ENCODE measurements around the gene C22orf42.
"Not testable (repeated sequence)": the region's sequence is repeated elsewhere in the genome, so short reads cannot be mapped to it uniquely, and the experiment has no call there.

Gene C22orf42

DNA sequence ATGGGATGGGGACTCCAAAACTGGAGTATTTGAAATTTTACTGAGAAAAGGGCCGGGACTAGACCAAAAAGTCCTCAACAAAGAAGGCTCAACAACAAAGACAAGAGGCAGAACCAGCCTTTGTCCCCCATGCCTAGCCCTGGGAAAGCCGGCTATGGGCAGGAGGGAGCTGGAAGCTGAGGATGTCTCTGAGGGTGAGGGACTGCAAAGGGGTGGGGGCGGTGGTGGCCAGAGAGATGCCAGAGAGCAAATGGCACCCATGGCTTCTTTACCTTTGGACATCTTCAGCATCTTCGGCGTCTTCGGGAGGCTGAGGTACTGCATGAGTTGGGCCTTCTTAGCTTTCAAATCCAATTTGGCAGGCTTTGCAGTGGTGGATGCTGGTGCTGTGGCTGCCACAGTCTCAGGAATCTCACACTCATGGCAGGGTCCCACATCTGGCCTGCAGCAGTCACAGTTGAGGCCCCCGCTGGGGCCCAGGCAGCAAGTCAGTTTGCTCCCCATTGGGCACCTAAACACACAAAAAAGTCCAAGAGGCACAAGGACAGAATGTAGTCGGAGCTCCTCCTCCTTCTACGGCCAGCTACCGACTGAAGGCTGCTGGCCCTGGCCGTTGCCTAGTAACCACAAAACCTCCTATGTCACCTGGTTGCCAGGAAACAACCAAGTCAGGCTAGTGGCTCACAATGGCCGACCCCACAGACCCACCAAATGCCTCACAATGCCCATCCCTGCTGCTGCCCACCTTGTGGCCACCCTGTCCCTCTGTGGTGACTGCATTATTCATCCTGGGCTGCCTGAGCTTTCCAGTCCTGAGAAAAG, at the start of gene C22orf42:
TSS of gene C22orf42 (minus strand) at position 592 of the 822 bp plus-strand sequence. CDS start at position 504, 88 bp downstream.
- no peak for DNase-seq

DNA sequence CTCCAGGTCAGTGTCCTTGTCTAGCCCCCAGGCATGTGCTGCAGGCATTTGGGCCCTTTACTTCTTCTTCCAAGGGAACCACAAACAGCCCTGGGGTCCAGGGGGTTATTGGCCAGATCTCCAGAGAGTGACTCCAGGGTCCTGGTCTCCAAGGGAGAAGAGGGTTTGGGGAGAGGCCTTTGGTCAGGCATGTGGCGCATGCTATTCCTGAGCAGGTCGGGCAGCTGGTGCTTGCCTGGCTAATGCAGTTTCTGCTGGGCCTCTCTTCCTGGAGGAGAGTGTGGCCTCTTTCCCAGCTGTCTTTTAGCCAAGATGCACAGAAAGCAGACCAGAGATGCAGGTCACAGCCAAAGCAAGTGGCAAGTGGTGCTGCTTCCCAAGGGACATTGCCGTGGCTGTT, 49.6 kb upstream of the C22orf42 start:
- no peak for DNase-seq

DNA sequence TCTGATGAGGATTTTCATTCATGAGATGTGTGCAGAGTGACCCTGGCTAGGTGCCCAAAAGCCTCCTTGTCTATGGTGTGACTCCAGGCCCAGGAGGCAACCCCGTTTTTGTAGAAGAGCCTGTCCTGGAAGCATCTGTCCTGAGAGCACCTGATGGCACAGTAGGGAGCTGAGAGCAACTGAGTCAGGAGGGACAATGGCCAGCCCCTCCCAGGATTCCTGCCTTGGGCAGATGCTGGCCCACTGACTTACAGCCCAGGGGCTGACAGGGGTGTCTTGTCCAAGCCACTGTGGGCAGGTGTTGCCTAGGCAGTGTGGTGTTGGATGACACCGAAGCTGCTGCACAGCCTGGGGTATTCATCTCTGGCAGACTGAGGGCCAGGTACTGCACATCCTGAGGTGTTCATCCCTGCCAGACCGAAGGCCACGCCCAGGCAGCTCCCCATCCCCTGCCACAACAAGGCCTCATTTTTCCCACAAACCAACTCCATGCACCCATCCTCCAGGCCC, 48.9 kb upstream of the C22orf42 start:
- DNase-seq, result no peak

DNA sequence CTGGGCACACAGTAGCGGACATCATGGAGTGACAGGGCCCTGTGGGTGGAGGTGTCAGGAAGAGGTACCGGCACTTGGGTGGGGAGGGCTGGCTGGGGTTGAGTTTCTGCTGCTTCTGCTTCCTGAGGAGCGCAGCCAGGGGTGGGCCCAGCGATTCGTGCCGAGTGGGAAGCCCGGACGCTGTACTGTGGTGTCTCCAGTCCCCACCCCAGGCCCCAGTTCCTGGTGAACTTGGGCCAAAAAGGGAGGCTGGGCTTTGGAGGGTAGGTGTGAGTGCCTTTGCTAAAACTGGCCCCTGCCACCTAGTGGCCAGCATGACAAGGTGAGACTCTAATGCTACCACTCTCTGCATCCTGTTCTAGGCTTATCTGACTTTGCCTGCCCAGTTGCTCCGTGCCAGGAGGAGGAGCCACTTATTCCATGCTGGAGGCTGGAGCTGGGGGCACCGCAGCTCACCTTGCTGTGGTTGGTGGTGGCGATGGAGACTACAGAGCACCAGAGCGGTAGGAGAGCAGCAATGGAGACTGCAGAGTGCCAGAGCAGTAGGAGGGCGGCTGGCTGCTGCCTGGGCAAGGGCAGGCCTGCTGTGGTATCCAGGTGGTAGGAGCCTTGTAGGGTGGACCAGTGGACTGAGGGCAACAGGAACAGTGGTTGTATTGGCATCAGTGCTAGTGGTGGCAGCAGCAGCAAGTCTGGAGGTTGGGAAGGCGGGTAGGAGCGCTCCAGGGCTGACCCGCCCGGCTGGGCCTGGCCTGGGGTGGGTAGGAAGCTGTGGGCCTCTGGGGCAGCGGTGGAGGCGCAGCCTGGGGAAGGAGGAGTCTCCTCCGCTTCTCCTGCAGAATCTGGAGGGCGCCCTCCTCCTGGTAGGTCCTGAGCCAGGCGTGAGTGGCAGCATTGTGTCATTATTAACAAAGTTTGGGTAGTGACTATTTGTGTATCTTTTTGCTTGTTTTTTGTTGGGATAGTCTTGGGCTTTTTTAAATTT, 48.0 kb upstream of the C22orf42 start:
- no peak for DNase-seq

DNA sequence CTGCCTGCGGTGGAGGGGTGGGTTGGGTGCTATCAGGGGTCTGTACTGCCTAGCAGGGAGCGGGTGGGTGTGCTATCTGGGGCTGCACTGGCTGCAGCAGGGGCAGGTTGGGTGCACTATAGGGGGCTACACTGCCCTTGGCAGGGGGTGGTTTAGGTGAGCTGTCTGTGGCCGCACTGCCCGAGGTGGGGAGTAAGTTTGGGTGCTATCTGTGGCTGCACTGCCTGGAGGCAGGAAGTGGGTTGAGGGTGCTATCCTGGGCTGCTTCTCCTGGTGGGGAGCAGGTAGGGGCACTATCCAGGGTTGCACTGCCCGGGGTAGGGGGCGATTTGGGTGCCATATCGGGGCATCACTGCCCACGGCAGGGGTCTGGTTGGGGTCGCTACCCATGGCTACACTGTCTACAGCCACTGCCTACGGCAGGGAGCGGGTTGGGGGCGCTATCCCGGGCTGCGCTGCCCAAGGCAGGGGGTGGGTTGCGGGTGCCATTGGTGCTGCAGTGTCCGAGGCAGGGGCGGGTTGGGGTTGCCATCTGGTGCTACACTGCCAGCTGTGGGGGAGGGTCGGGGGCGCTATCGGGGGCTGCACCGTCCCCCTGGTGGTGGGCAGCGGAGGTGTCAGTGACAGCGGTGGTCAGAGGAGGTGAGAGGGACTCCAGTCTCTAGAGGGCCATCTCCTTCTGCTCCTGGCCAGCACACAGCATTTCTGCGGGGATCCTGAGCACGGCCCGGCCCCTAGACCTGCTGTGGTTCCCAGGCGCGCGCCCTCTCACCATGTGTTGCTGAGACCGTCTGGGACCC, 47.1 kb upstream of the C22orf42 start:
- DNase-seq, result no peak

DNA sequence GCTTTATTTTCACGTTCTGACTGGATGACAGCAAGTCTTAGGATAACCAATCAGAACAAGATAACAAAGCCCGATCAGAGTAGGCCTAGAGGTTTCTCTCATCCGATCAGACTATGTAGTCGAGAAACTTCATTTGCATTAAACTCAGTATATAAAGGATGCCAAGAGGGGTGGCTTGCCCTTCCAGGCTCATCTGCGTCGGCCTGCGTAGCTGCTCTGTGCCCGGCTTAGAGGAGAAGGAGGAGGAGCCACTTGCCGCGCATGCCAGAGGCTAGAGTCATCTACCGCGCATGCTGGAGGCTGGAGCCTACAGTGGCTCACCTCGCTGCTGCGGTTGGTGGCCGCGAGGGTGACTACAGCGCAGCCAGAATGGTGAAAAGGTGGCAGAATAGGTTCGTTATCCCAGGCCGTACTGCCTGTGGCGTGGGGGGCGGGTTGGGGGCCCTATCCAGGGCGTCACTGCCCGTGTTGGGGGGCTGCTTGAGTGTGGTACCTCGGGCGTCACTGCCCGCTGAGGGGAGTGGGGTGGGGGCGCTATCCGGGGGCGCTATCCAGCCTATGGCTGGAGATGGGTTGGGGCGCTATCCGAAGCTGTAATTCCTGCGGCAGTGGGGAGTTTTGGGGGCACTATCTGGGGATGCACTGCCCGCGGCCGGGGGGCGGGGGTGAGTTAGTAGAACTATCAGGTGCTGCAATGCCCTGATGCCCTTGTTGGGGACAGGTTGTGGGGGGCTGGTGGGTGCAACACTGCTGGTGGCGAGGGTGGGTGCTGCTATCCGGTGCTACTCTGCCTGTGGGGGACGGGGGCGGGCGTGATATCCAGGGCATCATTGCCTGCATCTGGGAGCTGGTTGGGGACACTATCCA, 46.0 kb upstream of the C22orf42 start, which contains the start of gene RFPL2:
TSS of gene RFPL2 (minus strand) at position 218 of the 867 bp plus-strand sequence. CDS start 2,622 bp downstream, outside the sequence.
- DNase-seq, result peak; percentile 62

DNA sequence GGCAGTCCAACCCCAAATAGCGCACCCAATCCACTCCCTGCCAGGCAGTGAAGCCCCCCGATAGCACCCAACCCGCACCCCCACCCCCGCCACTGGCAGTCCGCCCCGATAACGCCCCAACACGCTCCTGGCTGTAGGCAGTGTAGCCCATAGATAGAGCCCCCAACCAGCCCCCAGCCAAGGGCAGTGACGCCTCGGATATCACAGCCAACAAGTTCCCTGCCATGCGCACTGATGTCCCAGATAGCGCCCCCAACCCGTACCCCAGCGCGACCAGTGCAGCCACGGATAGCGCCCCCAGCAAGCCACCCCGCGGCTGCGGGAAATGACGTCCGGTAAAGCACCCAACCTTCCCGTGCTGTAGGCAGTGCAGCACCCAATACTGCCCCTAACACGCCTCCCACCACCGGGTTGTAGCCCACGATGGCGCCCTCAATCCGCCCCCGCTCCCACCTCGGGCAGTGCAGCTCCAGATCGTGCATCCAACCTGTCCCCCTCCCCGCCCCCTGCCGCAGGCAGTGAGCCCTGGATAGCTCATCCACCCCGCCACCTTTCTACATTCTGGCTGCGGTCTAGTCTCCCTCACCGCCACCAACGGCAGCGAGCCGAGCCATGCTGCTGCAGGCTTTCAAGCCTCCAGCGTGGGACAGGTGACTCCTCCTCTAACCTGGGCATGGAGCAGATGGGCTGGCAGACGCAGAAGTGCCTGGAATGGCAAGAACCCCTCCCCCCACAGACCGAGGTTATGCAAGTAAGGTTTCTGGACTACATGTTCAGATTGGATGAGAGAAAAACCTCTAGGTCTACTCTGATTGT, 45.1 kb upstream of the C22orf42 start:
- peak; percentile 62 for DNase-seq

DNA sequence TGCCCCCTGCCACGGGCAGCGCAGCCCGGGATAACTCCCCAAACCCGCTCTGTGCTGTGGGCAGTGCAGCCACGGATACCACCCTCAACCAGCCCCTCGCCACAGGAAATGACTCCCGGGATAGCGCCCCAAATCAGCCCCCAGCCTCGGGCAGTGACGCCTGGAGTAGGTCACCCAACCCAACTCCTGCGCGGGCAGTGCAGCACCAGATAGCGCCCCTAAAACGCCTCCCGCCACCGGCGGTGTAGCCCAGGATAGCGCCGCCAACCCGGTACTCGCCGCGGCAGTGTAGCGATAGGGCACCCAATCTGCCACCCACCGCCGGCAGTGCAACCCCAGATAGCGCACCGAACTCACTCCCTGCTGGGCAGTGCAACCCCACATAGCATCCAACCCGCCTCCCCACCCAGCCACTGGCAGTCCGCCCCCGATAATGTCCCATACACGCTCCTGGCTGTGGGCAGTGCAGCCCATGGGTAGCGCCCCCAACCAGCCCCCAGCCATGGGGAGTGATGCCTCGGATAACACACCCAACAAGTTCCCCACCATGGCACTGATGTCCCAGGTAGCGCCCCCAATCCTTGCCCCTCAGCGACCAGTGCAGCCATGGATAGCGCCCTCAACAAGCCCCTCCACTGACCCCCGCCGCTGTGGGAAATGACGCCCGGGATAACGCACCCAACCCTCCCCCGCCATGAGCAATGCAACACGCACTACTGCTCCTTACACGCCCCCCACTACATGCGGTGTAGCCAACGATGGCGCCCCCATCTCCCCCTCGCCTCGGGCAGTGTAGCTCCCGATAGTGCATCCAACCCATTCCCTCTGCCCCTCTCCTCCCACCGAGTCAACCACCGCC, 44.3 kb upstream of the C22orf42 start:
- DNase-seq, result no peak

DNA sequence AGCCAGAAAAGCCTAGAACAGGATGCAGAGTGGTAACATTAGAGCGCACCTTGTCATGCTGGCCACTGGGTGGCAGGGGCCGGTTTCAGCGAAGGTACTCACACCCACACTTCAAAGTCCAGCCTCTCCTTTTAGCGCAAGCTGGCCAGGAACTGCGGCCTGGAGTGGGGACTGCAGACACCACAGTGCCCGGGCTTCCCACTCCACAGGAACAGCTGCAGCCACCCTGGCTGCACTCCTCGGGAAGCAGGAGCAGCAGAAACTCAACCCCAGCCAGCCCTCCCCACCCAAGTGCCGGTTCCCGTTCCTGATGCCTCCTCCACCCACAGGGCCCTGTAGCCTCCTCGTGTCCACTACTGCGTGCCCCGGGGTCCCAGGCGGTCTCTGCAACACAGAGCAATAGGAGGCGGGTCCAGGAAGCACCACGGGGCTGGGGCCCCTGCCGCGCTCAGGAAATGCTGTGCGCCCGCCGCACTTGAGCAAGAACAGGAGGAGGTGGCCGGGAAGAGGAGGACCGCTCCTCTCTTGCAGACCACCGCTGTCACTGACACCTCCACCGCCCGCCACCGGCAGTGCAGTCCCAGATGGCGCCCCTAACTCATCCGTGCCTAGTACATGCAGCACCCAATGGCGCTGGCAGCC, 43.6 kb upstream of the C22orf42 start:
- DNase-seq, result peak; percentile 12

GRCh38 chr22:32202161-32202538, 43.0 kb upstream of the C22orf42 start:
- no peak for DNase-seq

GRCh38 chr22:32200752-32201151, 41.6 kb upstream of the C22orf42 start:
- no peak for DNase-seq

- DNase-seq, result no peak
Observed at GRCh38 chr22:32199961-32200360, 40.9 kb upstream of the C22orf42 start.

DNA sequence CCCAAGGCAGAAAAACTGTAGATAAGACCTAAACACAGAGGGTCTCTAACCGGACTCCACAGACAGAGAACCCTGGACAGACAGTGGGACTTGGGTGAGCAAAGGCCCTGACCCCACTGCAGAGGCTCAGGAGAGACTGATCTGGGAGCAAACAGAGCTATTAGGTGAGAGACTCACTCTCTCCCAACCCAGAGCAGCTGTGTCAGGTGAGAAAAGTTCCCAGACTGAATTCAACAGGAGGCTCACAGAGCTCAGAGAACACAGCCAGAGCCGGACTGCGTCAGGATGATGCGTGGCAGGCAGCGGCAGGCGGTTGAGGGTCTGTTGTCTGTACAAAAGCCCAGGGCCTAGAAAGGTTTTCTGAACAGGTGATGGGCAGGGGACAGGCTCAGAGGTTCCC, 40.2 kb upstream of the C22orf42 start:
- no peak for DNase-seq

GRCh38 chr22:32197553-32198226, 38.6 kb upstream of the C22orf42 start:
- not testable (repeated sequence) for DNase-seq

GRCh38 chr22:32195900-32196299, 36.8 kb upstream of the C22orf42 start:
- not testable (repeated sequence) for DNase-seq

- DNase-seq, result not testable (repeated sequence)
Observed at GRCh38 chr22:32193346-32193745, 34.2 kb upstream of the C22orf42 start.

GRCh38 chr22:32191021-32191420, 31.9 kb upstream of the C22orf42 start:
- DNase-seq, result not testable (repeated sequence)

DNA sequence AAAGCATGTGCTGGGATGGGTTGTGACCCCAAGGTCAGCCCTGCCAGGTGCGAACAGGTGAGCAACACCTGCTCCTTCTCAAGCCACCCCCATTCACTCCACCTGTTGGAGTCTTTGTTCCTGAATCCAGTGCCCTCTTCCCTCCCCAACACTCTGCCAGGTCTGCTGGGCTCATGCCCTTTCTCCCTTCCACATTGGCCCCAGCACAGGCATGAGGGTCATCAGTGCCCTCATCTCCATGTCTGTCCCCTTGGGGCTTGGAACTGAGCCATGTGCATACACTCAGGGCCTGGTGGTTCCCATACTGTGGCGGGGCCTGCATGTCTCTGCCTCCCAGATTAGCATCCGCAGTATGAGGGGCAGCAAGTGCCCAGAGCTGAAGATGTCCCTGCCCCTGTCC, 26.7 kb upstream of the C22orf42 start:
- DNase-seq, result no peak

Measured in DMS 273 treated with DMSO at 0.1 percent for 48 hours (cell line).